GM06990 (cell line): ENCODE data around the gene KDELR1.
"Not testable (repeated sequence)": the region's sequence is repeated elsewhere in the genome, so short reads cannot be mapped to it uniquely, and the experiment has no call there.

ENCODE experiments used
- DNase-seq: peaks from one replicate; pipeline ENCODE4 v3.0.0-alpha.2; 2011; ENCODE audit not compliant: insufficient read length; ENCODE audit errors: extremely low read depth
- H3K27me3 ChIP-seq: replicated peaks from 2 replicates; pipeline ENCODE4 v1.6.0; 2011; ENCODE audit warnings: low read length; ENCODE audit not compliant: control insufficient read depth, insufficient read depth
- H3K36me3 ChIP-seq: 2 replicates; pipeline ENCODE4 v1.5.1; 2011; ENCODE audit warnings: low read length; ENCODE audit not compliant: control insufficient read depth, insufficient read depth
- H3K4me3 ChIP-seq: replicated peaks from 2 replicates; pipeline ENCODE4 v1.5.1; 2011; ENCODE audit warnings: low read depth, mild to moderate bottlenecking, control low read depth, low read length
- CTCF ChIP-seq: IDR thresholded peaks from 2 replicates; pipeline ENCODE4 v1.5.1; 2011; ENCODE audit warnings: low read length, control low read depth, mild to moderate bottlenecking, inconsistent platforms; ENCODE audit not compliant: insufficient read depth, poor library complexity, severe bottlenecking

Gene KDELR1

DNA sequence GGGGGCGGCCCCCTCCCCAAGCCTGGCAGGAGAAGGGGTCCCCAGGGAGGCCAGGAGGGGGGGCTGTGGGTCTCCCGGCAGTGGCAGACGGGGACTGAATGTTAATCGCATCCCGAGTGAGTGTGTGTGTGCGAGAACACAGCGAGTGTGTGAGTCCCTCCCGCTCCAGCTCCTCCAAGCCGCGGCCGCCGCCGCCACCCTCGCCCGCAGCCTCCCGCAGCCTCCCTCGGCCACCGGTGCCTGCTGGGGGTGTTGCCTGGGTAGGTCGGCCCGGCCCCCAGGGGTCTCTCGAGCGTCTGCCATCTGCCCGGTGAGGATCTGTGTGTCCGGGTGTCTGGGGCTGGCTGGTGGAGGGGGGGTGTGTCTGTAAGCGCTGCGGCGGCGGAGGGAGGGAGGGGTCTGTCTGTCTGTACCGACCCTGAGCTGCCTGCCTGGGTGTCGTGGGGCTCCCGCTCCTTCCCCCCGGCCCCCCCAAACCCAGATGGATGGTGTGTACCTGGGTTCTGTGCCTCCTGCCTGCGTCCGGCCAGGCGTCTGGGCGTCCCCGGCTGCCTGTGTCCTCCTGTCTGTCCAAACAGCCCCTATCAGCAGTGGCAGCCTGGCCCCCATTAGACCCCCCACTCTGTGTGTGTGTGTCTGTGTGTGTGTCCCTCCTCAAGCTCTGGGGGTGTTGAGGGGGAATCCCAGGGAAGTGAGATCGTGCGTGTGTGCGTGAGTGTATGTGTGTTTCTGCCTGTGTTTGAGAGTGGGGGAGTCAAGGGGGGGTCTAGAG lies 2.4 kb upstream of the KDELR1 start, which contains the start of gene GRIN2D:
GRIN2D (plus strand) TSS at position 110 of the 772 bp plus-strand sequence. CDS start 4,725 bp downstream, outside the sequence.
- H3K36me3 ChIP-seq, result 0 out of 2 replicates have a peak, but pooled peaks cover 2% of the 10 kb centered on the region
- no peak for DNase-seq
- TF ChIP-seq CTCF, result peak; percentile 2
- H3K27me3 ChIP-seq, result peaks cover 3% of the 10 kb centered on the region
- H3K4me3 ChIP-seq, result no peak within 1 kb of the TSS

- peaks cover 3% of the 10 kb centered on the region for H3K27me3 ChIP-seq
- H3K4me3 ChIP-seq, result no peak overlapping the region
- peaks cover 2% of the 10 kb centered on the region for H3K36me3 ChIP-seq
- no peak for DNase-seq
- TF ChIP-seq CTCF, result no peak
These were observed 1.7 kb upstream of the KDELR1 start for GRCh38 chr19:48392860-48393558.

DNA sequence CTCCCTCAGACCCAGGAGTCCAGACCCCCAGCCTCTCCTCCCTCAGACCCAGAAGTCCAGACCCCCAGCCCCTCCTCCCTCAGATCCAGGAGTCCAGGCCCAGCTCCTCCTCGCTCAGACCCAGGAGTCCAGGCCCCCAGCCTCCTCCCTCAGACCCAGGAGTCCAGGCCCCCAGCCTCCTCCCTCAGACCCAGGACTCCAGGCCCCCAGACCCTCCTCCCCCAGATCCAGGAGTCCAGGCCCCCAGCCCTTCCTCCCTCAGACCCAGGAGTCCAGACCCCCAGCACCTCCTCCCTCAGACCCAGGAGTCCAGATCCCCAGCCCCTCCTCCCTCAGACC lies 624 bp upstream of the KDELR1 start:
- not testable (repeated sequence) for H3K27me3 ChIP-seq, DNase-seq, H3K36me3 ChIP-seq
- H3K4me3 ChIP-seq, result peak overlapping the region; percentile 93; the same call in 1 of the 2 replicates

DNA sequence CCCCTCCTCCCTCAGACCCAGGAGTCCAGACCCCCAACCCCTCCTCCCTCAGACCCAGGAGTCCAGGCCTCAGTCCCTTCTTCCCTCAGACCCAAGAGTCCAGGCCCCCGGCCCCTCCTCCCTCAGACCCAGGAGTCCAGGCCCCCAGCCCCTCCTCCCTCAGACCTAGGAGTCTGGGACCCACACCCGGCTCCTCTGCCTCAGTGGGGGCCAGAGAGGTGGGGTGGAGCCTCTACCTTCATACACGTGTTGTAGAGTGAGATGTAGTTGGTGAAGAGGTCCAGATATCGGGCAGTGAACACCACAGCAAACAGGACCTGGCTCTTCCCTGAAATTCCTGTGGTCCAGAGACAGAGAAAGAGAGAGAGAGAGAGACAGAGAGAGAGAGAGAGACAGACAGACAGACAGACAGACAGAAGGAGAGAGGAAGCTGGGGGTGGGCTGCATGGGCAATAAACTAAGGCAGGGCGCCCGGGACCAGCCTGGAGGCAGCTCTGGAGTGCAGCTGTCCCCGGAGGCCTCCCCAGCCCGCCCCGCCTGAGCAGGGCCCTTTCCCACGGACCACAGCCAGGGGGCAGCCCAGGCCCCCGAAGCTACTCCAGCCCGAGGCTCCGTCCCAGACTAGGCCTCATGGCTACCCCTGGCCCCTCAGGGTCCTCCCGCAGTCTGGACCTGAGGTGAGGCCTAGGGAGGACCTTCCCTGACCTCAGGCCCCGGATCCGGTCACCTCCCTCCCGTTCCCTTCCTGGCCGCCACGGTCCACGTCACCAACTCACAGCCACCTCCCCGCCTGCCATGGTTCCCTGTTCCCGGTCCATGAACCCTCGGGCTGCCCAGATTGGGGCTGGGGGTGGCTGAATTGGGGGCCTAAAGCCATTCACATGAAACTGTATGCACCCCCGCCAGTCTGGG lies 907 bp downstream of the KDELR1 start:
- TF ChIP-seq CTCF, result peak; percentile 49
- peak; percentile 77 for DNase-seq
- H3K4me3 ChIP-seq, result peak overlapping the region; percentile 93
- H3K27me3 ChIP-seq, result peaks cover 3% of the 10 kb centered on the region; the same call in 1 of the 2 replicates
- H3K36me3 ChIP-seq, result peaks cover 9% of the 10 kb centered on the region

- Histone ChIP-seq H3K36me3 (peaks cover 18% of the 10 kb centered on the region), H3K27me3 (no peaks in the 10 kb centered on the region), H3K4me3 (no peak overlapping the region)
- no peak for TF ChIP-seq CTCF
- DNase-seq, result no peak
These were observed 4.4 kb downstream of the KDELR1 start for GRCh38 chr19:48386981-48387380.
